Measurements from ENCODE around the gene SPARC.

Gene SPARC

DNA sequence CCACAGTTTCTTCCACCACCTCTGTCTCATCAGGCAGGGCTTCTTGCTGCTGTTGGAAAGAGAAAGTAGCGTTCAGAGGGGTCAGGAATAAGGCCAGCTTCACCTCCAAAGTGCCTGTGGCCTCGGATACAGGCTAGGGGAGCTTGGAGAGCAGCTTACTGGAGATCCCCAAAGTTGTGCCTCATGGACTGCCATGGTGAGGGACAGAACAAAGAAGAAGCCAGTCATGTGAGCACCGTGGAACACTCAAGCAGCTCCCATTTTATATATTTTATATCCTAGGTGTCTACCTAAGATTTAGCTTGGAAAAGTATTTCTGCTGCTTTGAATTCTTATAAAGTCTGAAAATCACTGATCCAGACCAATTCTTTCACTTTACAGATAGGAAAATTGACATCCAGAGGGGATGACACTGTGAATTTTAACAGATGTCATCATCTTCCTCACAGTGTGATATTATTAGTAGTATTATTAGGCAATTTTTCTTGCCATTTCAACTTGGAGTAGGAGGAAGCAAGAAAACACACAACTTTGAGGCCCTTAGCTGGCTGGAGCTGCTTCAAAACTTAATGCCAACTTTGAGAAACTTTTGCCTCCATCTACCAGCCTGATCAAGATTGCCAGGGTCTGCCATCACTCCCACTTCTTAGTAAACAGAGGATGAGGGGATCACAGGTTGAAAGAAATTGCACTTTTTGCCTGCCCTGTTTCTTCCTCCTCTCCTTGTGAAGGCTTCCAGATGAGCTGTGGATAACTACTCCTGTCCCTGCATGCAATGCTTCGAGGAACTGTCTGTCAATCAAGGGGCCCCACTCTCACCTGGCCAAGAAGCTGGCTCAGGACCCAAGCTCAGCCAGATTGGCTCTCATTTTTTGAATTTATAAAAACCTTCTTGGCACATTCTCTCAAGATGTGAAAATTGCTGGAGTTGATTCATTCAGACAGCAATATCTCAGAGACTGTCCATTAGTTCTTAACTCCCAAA, 11.8 kb downstream of the SPARC start:
- Histone ChIP-seq H2AFZ (ENCODE audit: low read depth, low read length) (no peak overlapping the region), H2AK5ac (ENCODE audit: low read length, severe bottlenecking) (peak overlapping the region; percentile 44), H4K91ac (ENCODE audit: low read length) (no peak overlapping the region), H3K4ac (ENCODE audit: low read depth in 1 of 2, low read length in 2 of 2) (peak overlapping the region in 1 of 2 experiments; percentile 54), H4K8ac (ENCODE audit: low read length) (no peak overlapping the region), H3K18ac (ENCODE audit: low read depth in 1 of 2, low read length in 2 of 2) (peak overlapping the region; percentile 83 to 85), H3K79me1 (replicated peaks; ENCODE audit: low read length, poor library complexity, severe bottlenecking) (peaks cover 18% of the 10 kb centered on the region), H2BK12ac (ENCODE audit: low read length in 2 of 2) (peak overlapping the region in 1 of 2 experiments; percentile 42), H3K27me3 (ENCODE audit: control insufficient read depth in 1 of 2, insufficient read depth in 1 of 2, low read length in 2 of 2) (no peaks in the 10 kb centered on the region), H2BK120ac (ENCODE audit: low read depth, low read length) (no peak overlapping the region), H3K9me3 (ENCODE audit: control insufficient read depth, low read length) (no peaks in the 10 kb centered on the region), H3K36me3 (ENCODE audit: control insufficient read depth in 1 of 2, insufficient read depth in 2 of 2, low read depth in 1 of 2, low read length in 2 of 2) (peaks cover 54 to 92% of the 10 kb centered on the region in 2 experiments), H2BK5ac (ENCODE audit: low read depth, low read length, poor library complexity, severe bottlenecking) (no peak overlapping the region), H3K27ac (ENCODE audit: low read length, poor library complexity, severe bottlenecking) (peak overlapping the region; percentile 76), H3K14ac (ENCODE audit: low read length in 2 of 2) (no peak overlapping the region), H2BK15ac (ENCODE audit: low read depth, poor library complexity, severe bottlenecking) (no peak overlapping the region), H3K4me3 (ENCODE audit: insufficient read depth in 1 of 2, low read depth in 1 of 2, low read length in 2 of 2) (no peak overlapping the region), H3K23ac (ENCODE audit: low read length in 2 of 2) (no peak overlapping the region), H3K4me2 (ENCODE audit: low read length, poor library complexity, severe bottlenecking) (no peak overlapping the region), H3K4me1 (ENCODE audit: control insufficient read depth, insufficient read depth, low read depth, low read length) (peaks cover 30% of the 10 kb centered on the region), H3K9ac (ENCODE audit: low read length) (peak overlapping the region; percentile 96)
- DNase-seq = no peak
- WGBS = 93% methylated on average over 3 of the region's 4 CpGs

DNA sequence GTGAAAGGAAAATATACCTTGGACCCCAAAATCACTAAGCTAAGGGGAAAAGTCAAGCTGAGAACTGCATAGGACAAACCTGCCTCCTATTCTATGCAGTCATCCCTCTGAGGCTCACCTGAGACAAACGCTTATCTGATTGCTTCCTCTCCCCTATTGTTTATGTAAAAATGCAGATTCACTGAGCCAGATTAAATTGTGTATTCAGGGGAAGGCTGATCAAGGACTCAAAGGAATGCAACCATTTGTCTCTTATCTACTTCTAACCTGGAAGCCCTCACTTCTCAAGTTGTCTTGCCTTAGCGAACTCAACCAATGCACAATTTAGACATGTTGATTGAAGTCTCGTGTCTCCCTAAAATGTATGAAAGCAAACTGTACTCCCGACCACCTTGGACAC, 13.3 kb downstream of the SPARC start:
- Histone ChIP-seq H2AFZ (ENCODE audit: low read depth, low read length) (no peak overlapping the region), H4K8ac (ENCODE audit: low read length) (no peak overlapping the region), H3K4me3 (ENCODE audit: insufficient read depth in 1 of 2, low read depth in 1 of 2, low read length in 2 of 2) (no peak overlapping the region), H3K27ac (ENCODE audit: low read length, poor library complexity, severe bottlenecking) (no peak overlapping the region), H3K4me2 (ENCODE audit: low read length, poor library complexity, severe bottlenecking) (no peak overlapping the region), H3K4ac (ENCODE audit: low read depth in 1 of 2, low read length in 2 of 2) (no peak overlapping the region), H3K79me1 (replicated peaks; ENCODE audit: low read length, poor library complexity, severe bottlenecking) (peaks cover 24% of the 10 kb centered on the region), H3K18ac (ENCODE audit: low read depth in 1 of 2, low read length in 2 of 2) (no peak overlapping the region), H3K27me3 (ENCODE audit: control insufficient read depth in 1 of 2, insufficient read depth in 1 of 2, low read length in 2 of 2) (no peaks in the 10 kb centered on the region), H3K14ac (ENCODE audit: low read length in 2 of 2) (no peak overlapping the region), H2BK120ac (ENCODE audit: low read depth, low read length) (no peak overlapping the region), H2BK5ac (ENCODE audit: low read depth, low read length, poor library complexity, severe bottlenecking) (no peak overlapping the region), H2BK15ac (ENCODE audit: low read depth, poor library complexity, severe bottlenecking) (no peak overlapping the region), H3K9me3 (ENCODE audit: control insufficient read depth, low read length) (no peaks in the 10 kb centered on the region), H2AK5ac (ENCODE audit: low read length, severe bottlenecking) (no peak overlapping the region), H3K9ac (ENCODE audit: low read length) (peak overlapping the region; percentile 62), H2BK12ac (ENCODE audit: low read length in 2 of 2) (no peak overlapping the region), H3K23ac (ENCODE audit: low read length in 2 of 2) (no peak overlapping the region), H4K91ac (ENCODE audit: low read length) (no peak overlapping the region), H3K4me1 (ENCODE audit: control insufficient read depth, insufficient read depth, low read depth, low read length) (peaks cover 23% of the 10 kb centered on the region), H3K36me3 (ENCODE audit: control insufficient read depth in 1 of 2, insufficient read depth in 2 of 2, low read depth in 1 of 2, low read length in 2 of 2) (peaks cover 63 to 95% of the 10 kb centered on the region in 2 experiments)
- no peak for DNase-seq
- WGBS = 80% methylated on average over 4 of the region's 4 CpGs

DNA sequence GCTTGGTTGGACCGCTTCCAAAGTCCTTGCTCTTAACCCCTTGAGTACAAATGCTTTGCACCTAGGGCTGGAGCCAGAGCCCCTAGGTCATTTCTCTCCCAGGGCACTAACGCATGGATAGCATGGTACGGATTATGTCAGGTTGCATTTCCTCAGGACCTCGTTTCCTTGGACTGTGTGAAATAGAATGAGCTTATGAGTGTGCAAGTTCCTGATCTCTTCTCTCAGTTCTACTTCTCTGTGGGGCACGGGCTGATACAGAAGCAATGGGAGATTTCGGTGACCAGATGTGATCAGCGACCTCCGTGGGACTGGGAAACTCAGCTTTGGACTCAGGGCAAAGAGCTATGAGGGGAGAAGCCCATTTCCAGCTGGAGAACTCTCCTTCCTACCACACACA, 14.2 kb downstream of the SPARC start:
- H2BK120ac ChIP-seq (ENCODE audit: low read depth, low read length) = no peak overlapping the region
- no peak overlapping the region for H3K23ac ChIP-seq (ENCODE audit: low read length in 2 of 2)
- no peaks in the 10 kb centered on the region for H3K27me3 ChIP-seq (ENCODE audit: control insufficient read depth in 1 of 2, insufficient read depth in 1 of 2, low read length in 2 of 2)
- peak overlapping the region; percentile 62 for H3K9ac ChIP-seq (ENCODE audit: low read length)
- WGBS = 89% methylated on average over 8 of the region's 8 CpGs
- no peak overlapping the region for H2AK5ac ChIP-seq (ENCODE audit: low read length, severe bottlenecking)
- no peak overlapping the region for H3K4ac ChIP-seq (ENCODE audit: low read depth in 1 of 2, low read length in 2 of 2)
- peak overlapping the region; percentile 3 for H4K8ac ChIP-seq (ENCODE audit: low read length)
- H2BK5ac ChIP-seq (ENCODE audit: low read depth, low read length, poor library complexity, severe bottlenecking) = no peak overlapping the region
- peaks cover 71 to 100% of the 10 kb centered on the region in 2 experiments for H3K36me3 ChIP-seq (ENCODE audit: control insufficient read depth in 1 of 2, insufficient read depth in 2 of 2, low read depth in 1 of 2, low read length in 2 of 2)
- no peak overlapping the region for H2AFZ ChIP-seq (ENCODE audit: low read depth, low read length)
- peaks cover 24% of the 10 kb centered on the region for H3K79me1 ChIP-seq (replicated peaks; ENCODE audit: low read length, poor library complexity, severe bottlenecking)
- H3K4me1 ChIP-seq (ENCODE audit: control insufficient read depth, insufficient read depth, low read depth, low read length) = peaks cover 22% of the 10 kb centered on the region
- no peak for DNase-seq
- peak overlapping the region; percentile 1 to 23 for H3K18ac ChIP-seq (ENCODE audit: low read depth in 1 of 2, low read length in 2 of 2)
- no peak overlapping the region for H2BK15ac ChIP-seq (ENCODE audit: low read depth, poor library complexity, severe bottlenecking)
- peak overlapping the region; percentile 8 for H3K27ac ChIP-seq (ENCODE audit: low read length, poor library complexity, severe bottlenecking)
- H3K4me3 ChIP-seq (ENCODE audit: insufficient read depth in 1 of 2, low read depth in 1 of 2, low read length in 2 of 2) = no peak overlapping the region
- H3K9me3 ChIP-seq (ENCODE audit: control insufficient read depth, low read length) = no peaks in the 10 kb centered on the region
- H4K91ac ChIP-seq (ENCODE audit: low read length) = no peak overlapping the region
- no peak overlapping the region for H3K14ac ChIP-seq (ENCODE audit: low read length in 2 of 2)
- H2BK12ac ChIP-seq (ENCODE audit: low read length in 2 of 2) = peak overlapping the region in 1 of 2 experiments; percentile 11
- no peak overlapping the region for H3K4me2 ChIP-seq (ENCODE audit: low read length, poor library complexity, severe bottlenecking)

DNA sequence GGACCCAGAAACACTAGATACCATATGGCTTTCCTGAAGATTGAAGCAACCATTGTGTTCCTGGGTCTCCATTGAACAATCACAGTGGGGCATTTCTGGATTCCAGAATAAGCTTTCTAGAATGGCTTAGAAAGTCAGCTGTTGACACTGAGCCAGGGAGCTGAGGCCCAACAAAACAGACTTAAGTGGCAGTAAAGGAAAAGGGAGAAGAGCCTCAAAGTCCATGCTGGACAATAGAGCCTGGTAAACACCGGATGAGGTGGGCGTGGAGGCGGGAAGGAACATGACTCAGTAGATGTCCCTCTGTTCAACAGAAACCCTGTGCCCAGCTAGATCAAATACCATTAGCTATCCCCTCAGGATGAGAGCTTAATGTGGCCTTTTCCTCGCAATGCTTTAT, 14.8 kb downstream of the SPARC start:
- Histone ChIP-seq H2BK12ac (ENCODE audit: low read length in 2 of 2) (peak overlapping the region in 1 of 2 experiments; percentile 57), H3K23ac (ENCODE audit: low read length in 2 of 2) (no peak overlapping the region), H3K27ac (ENCODE audit: low read length, poor library complexity, severe bottlenecking) (peak overlapping the region; percentile 83)

More for the DNA sequence above, 14.8 kb downstream of the SPARC start:
- Histone ChIP-seq H3K79me1 (replicated peaks; ENCODE audit: low read length, poor library complexity, severe bottlenecking) (peaks cover 24% of the 10 kb centered on the region), H2BK120ac (ENCODE audit: low read depth, low read length) (no peak overlapping the region), H3K4me2 (ENCODE audit: low read length, poor library complexity, severe bottlenecking) (no peak overlapping the region), H3K4me1 (ENCODE audit: control insufficient read depth, insufficient read depth, low read depth, low read length) (peaks cover 25% of the 10 kb centered on the region), H4K8ac (ENCODE audit: low read length) (no peak overlapping the region), H4K91ac (ENCODE audit: low read length) (no peak overlapping the region), H2AK5ac (ENCODE audit: low read length, severe bottlenecking) (peak overlapping the region; percentile 27), H2BK5ac (ENCODE audit: low read depth, low read length, poor library complexity, severe bottlenecking) (no peak overlapping the region), H3K18ac (ENCODE audit: low read depth in 1 of 2, low read length in 2 of 2) (peak overlapping the region; percentile 76 to 94), H3K9me3 (ENCODE audit: control insufficient read depth, low read length) (no peaks in the 10 kb centered on the region), H2BK15ac (ENCODE audit: low read depth, poor library complexity, severe bottlenecking) (no peak overlapping the region), H3K4ac (ENCODE audit: low read depth in 1 of 2, low read length in 2 of 2) (no peak overlapping the region), H3K27me3 (ENCODE audit: control insufficient read depth in 1 of 2, insufficient read depth in 1 of 2, low read length in 2 of 2) (no peaks in the 10 kb centered on the region), H3K4me3 (ENCODE audit: insufficient read depth in 1 of 2, low read depth in 1 of 2, low read length in 2 of 2) (no peak overlapping the region), H3K14ac (ENCODE audit: low read length in 2 of 2) (peak overlapping the region in 1 of 2 experiments; percentile 89), H2AFZ (ENCODE audit: low read depth, low read length) (no peak overlapping the region), H3K9ac (ENCODE audit: low read length) (peak overlapping the region; percentile 62), H3K36me3 (ENCODE audit: control insufficient read depth in 1 of 2, insufficient read depth in 2 of 2, low read depth in 1 of 2, low read length in 2 of 2) (peaks cover 76 to 100% of the 10 kb centered on the region in 2 experiments)
- WGBS = 40% methylated on average over 4 of the region's 4 CpGs
- DNase-seq = peak; percentile 66

All from mesenchymal stem cell (in vitro differentiated cells and primary cell).